ENCODE results near the gene TAF11L13. TPM values are rescaled to one million over a fixed set of nuclear protein-coding genes. Genes with fewer than 3 reads are reported as not detected.

The TAF11L13 gene
- total RNA-seq, 3 donors from 2014 or later: not detected

DNA sequence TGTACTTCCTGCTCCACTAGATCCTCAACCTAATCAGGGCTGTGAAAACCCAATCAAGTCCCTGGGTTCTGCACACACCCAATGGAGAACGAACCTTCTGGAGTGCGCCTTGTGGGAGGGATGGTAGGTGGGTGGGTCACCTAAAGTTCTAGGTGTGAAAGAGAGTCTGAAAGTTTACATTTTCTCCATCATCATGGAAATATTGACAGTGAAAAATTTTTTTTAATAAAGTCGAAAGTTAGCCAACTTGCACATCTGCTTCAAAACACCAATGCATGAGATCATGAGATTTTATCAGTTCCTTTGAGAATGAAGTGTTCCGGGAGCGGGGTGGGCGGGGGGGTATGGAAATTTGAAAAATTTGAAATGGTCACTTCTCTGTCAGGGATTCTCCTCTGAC, 24.0 kb downstream of the TAF11L13 start:
- no peak overlapping the region for H3K27ac ChIP-seq
- no peaks in the 10 kb centered on the region for H3K27me3 ChIP-seq
- no peaks in the 10 kb centered on the region for H3K9me3 ChIP-seq
- DNase-seq (ENCODE audit: low spot score in 2 of 2): no peak
- intact Hi-C loops (cut with DNase I; ENCODE audit: low total_unique reads): no loop called here
- H3K4me1 ChIP-seq: no peaks in the 10 kb centered on the region
- TF ChIP-seq, protein P1, sequence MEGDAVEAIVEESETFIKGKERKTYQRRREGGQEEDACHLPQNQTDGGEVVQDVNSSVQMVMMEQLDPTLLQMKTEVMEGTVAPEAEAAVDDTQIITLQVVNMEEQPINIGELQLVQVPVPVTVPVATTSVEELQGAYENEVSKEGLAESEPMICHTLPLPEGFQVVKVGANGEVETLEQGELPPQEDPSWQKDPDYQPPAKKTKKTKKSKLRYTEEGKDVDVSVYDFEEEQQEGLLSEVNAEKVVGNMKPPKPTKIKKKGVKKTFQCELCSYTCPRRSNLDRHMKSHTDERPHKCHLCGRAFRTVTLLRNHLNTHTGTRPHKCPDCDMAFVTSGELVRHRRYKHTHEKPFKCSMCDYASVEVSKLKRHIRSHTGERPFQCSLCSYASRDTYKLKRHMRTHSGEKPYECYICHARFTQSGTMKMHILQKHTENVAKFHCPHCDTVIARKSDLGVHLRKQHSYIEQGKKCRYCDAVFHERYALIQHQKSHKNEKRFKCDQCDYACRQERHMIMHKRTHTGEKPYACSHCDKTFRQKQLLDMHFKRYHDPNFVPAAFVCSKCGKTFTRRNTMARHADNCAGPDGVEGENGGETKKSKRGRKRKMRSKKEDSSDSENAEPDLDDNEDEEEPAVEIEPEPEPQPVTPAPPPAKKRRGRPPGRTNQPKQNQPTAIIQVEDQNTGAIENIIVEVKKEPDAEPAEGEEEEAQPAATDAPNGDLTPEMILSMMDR (IDR thresholded peaks at IDR 0.05): no peak
- TF ChIP-seq POLR2A (IDR thresholded peaks at IDR 0.05) (no peak), POLR2AphosphoS5 (IDR thresholded peaks at IDR 0.05) (no peak)
- H3K4me3 ChIP-seq: no peak overlapping the region
- no peaks in the 10 kb centered on the region for H3K36me3 ChIP-seq

DNA sequence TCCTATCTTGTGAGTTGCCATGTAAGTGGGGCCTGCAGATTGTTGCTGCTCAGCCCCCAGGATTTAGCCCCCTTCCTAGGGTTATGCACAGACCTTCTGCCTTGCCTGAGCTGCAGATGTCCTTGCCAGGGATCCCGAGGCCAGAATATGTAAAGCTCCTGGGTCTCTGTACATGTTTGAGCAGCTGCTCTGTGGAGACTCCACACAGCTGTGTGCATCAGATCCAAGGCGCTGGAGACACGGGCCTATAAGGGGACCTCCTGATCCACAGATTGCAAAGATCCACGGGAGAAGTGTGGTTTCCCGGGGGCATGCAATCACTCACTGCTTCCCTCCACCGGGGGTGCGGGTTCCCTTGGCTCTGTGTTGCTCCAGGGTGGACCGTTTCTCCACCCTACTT, 31.3 kb downstream of the TAF11L13 start:
- no peak for DNase-seq (ENCODE audit: low spot score in 2 of 2)
- TF ChIP-seq, protein P1 (IDR thresholded peaks at IDR 0.05): no peak
- TF ChIP-seq POLR2AphosphoS5 (IDR thresholded peaks at IDR 0.05): no peak
- TF ChIP-seq POLR2A (IDR thresholded peaks at IDR 0.05): no peak
- Histone ChIP-seq H3K9me3 (no peaks in the 10 kb centered on the region), H3K27me3 (no peaks in the 10 kb centered on the region), H3K27ac (no peak overlapping the region), H3K4me1 (no peaks in the 10 kb centered on the region), H3K36me3 (no peaks in the 10 kb centered on the region), H3K4me3 (no peak overlapping the region)
- intact Hi-C loops (cut with DNase I; ENCODE audit: low total_unique reads): no loop called here

DNA sequence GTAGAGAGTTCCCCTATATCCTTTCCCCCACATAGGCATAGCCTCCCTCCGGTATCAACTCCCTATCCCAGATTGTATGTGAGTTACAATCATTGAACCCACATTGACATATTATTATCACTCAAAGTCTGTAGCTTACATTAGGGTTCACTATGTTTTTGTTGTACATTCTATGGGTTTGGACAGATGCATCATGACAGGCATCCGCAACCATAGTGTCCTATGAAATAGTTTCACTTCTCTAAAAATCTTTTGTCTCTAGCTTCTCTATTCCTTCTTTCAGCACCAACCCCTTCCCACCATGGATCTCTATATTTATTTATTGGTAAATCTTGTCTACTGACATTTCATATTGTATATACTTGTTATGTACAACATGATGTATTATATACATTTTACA, 33.9 kb downstream of the TAF11L13 start:
- Histone ChIP-seq H3K4me1 (no peaks in the 10 kb centered on the region), H3K36me3 (no peaks in the 10 kb centered on the region), H3K9me3 (no peaks in the 10 kb centered on the region), H3K4me3 (no peak overlapping the region), H3K27ac (no peak overlapping the region), H3K27me3 (no peaks in the 10 kb centered on the region)
- DNase-seq (ENCODE audit: low spot score in 2 of 2): no peak
- intact Hi-C loops (cut with DNase I; ENCODE audit: low total_unique reads): no loop called here
- TF ChIP-seq POLR2AphosphoS5 (IDR thresholded peaks at IDR 0.05) (no peak), POLR2A (IDR thresholded peaks at IDR 0.05) (no peak)
- TF ChIP-seq, protein P1 (IDR thresholded peaks at IDR 0.05): no peak

DNA sequence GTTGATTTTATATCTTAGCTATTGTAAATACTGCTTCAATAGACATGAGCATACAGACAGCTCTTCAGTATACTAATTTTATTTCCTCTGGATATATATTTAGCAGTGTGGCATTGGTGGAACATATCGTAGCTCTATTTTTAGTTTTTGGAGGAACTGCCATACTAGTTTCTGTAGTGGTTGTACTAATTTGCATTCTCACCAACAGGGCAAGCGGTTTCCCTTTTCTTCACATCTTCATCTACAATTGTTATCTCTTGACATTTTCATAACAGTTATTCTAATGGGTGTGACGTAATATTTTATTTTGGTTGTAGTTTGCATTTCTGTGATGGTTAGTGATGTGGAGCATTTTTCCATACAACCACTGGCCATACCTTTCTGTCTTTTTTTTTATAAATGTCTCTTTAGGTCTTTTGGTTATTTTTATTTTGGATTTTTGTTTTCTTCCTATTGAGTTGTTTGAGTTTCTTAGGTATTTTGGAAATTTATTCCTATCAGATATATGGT, 34.9 kb downstream of the TAF11L13 start:
- no peaks in the 10 kb centered on the region for H3K36me3 ChIP-seq
- intact Hi-C loops (cut with DNase I; ENCODE audit: low total_unique reads): no loop called here

DNA sequence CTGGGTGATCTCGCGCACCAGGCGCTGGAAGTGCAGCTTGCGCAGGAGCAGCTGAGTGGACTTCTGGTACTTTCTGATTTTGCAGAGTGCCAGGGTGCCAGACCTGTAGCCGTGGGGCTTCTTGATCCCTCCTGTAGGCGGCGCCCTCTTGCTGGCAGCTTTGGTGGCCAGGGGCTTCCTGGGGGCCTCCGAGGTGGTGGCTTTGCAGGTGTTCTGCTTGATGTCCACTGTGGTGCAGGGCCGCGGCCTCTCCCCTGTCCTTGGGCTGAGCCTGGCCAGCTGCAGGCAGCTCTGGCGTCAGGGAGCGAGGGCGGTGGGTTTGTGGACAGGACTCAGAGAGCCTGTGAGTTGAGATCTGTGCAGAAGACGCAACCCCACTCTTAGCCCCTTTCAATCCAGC, 38.5 kb downstream of the TAF11L13 start:
- no peak overlapping the region for H3K4me3 ChIP-seq
- no peaks in the 10 kb centered on the region for H3K36me3 ChIP-seq
- H3K27me3 ChIP-seq: no peaks in the 10 kb centered on the region
- no peaks in the 10 kb centered on the region for H3K4me1 ChIP-seq
- TF ChIP-seq POLR2AphosphoS5 (IDR thresholded peaks at IDR 0.05) (no peak), POLR2A (IDR thresholded peaks at IDR 0.05) (no peak)
- TF ChIP-seq, protein P1 (IDR thresholded peaks at IDR 0.05): no peak
- H3K9me3 ChIP-seq: no peaks in the 10 kb centered on the region
- H3K27ac ChIP-seq: no peak overlapping the region
- intact Hi-C loops (cut with DNase I; ENCODE audit: low total_unique reads): no loop called here
- no peak for DNase-seq (ENCODE audit: low spot score in 2 of 2)

More for the DNA sequence above, 34.9 kb downstream of the TAF11L13 start:
- DNase-seq (ENCODE audit: low spot score in 2 of 2): no peak
- H3K27me3 ChIP-seq: no peaks in the 10 kb centered on the region
- no peaks in the 10 kb centered on the region for H3K4me1 ChIP-seq
- TF ChIP-seq POLR2AphosphoS5 (IDR thresholded peaks at IDR 0.05) (no peak), POLR2A (IDR thresholded peaks at IDR 0.05) (no peak)
- TF ChIP-seq, protein P1 (IDR thresholded peaks at IDR 0.05): no peak
- H3K4me3 ChIP-seq: no peak overlapping the region
- no peaks in the 10 kb centered on the region for H3K9me3 ChIP-seq
- no peak overlapping the region for H3K27ac ChIP-seq
